Large intestine (tissue), 12 donors: ENCODE results near the gene ZNF687. TPM values are rescaled to one million over a fixed set of nuclear protein-coding genes. Genes with fewer than 3 reads are reported as not detected.

Experiments
- DNase-seq, 2 donors: peaks; one replicate each; pipeline versions ENCODE4 v3.0.0 to v3.0.0-alpha.2; 2013
- H3K27ac ChIP-seq: one replicate; pipeline ENCODE4 v1.5.1; 2013; ENCODE audit warnings: low read length
- H3K27me3 ChIP-seq: 2 replicates; pipeline ENCODE4 v1.6.1; 2013; ENCODE audit warnings: low read length; ENCODE audit not compliant: control insufficient read depth, insufficient read depth
- H3K36me3 ChIP-seq: 2 replicates; pipeline ENCODE4 v1.6.1; 2013; ENCODE audit warnings: low read length; ENCODE audit not compliant: control insufficient read depth, insufficient read depth
- H3K4me1 ChIP-seq: one replicate; pipeline ENCODE4 v1.6.1; 2013; ENCODE audit warnings: low read length; ENCODE audit not compliant: control insufficient read depth, insufficient read depth
- H3K4me3 ChIP-seq: one replicate; pipeline ENCODE4 v1.5.1; 2013; ENCODE audit warnings: low read length
- H3K9me3 ChIP-seq: one replicate; pipeline ENCODE4 v1.6.1; 2013; ENCODE audit warnings: mild to moderate bottlenecking, low read depth, low read length, moderate library complexity; ENCODE audit not compliant: control insufficient read depth
- WGBS: methylation state at CpG from one replicate; pipeline ENCODE4 v1.1.5; 2013; ENCODE audit warnings: low lambda C conversion rate; ENCODE audit not compliant: insufficient coverage; 5-methylcytosine and 5-hydroxymethylcytosine counted together
- long read RNA-seq, 11 donors: transcript quantifications; one replicate each; lab custom pipeline, GENCODE V29; 2026
- polyA plus RNA-seq: library from polyadenylated mRNA; unstranded; fragments of 120-200 nt; gene quantifications from one replicate; pipeline ENCODE4 v1.2.1, GENCODE V29; 2013

The ZNF687 gene, protein sequence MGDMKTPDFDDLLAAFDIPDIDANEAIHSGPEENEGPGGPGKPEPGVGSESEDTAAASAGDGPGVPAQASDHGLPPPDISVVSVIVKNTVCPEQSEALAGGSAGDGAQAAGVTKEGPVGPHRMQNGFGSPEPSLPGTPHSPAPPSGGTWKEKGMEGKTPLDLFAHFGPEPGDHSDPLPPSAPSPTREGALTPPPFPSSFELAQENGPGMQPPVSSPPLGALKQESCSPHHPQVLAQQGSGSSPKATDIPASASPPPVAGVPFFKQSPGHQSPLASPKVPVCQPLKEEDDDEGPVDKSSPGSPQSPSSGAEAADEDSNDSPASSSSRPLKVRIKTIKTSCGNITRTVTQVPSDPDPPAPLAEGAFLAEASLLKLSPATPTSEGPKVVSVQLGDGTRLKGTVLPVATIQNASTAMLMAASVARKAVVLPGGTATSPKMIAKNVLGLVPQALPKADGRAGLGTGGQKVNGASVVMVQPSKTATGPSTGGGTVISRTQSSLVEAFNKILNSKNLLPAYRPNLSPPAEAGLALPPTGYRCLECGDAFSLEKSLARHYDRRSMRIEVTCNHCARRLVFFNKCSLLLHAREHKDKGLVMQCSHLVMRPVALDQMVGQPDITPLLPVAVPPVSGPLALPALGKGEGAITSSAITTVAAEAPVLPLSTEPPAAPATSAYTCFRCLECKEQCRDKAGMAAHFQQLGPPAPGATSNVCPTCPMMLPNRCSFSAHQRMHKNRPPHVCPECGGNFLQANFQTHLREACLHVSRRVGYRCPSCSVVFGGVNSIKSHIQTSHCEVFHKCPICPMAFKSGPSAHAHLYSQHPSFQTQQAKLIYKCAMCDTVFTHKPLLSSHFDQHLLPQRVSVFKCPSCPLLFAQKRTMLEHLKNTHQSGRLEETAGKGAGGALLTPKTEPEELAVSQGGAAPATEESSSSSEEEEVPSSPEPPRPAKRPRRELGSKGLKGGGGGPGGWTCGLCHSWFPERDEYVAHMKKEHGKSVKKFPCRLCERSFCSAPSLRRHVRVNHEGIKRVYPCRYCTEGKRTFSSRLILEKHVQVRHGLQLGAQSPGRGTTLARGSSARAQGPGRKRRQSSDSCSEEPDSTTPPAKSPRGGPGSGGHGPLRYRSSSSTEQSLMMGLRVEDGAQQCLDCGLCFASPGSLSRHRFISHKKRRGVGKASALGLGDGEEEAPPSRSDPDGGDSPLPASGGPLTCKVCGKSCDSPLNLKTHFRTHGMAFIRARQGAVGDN
- polyA plus RNA-seq: 21.3 TPM
- long read RNA-seq, donor 1, full-length matches to known transcripts: 5 of 5 reads
- long read RNA-seq, donor 1, partial matches to known transcripts: 0 of 5 reads
- long read RNA-seq, donor 1, other reads (novel, unspliced or antisense): 0 of 5 reads
- long read RNA-seq, donor 2, transcript ZNF687-207 (3 exons, 840 nt): major isoform, 5 of 48 reads
- long read RNA-seq, donor 2, partial matches to known transcripts: 43 of 48 reads
- long read RNA-seq, donor 2, other reads (novel, unspliced or antisense): 0 of 48 reads
- long read RNA-seq, donor 3: 0 reads
- long read RNA-seq, donor 4, partial matches to known transcripts: 0 of 3 reads
- long read RNA-seq, donor 4, other reads (novel, unspliced or antisense): 0 of 3 reads
- long read RNA-seq, donor 5, partial matches to known transcripts: 13 of 15 reads
- long read RNA-seq, donor 5, other reads (novel, unspliced or antisense): 0 of 15 reads
- long read RNA-seq, donor 6, partial matches to known transcripts: 19 of 24 reads
- long read RNA-seq, donor 6, other reads (novel, unspliced or antisense): 0 of 24 reads
- long read RNA-seq, donor 7, full-length matches to known transcripts: 1 of 13 reads
- long read RNA-seq, donor 7, partial matches to known transcripts: 12 of 13 reads
- long read RNA-seq, donor 7, other reads (novel, unspliced or antisense): 0 of 13 reads
- long read RNA-seq, donor 8, partial matches to known transcripts: 24 of 27 reads
- long read RNA-seq, donor 8, other reads (novel, unspliced or antisense): 0 of 27 reads
- long read RNA-seq, donor 9, transcript ZNF687-207 (3 exons, 840 nt): major isoform, 5 of 6 reads
- long read RNA-seq, donor 9, partial matches to known transcripts: 0 of 6 reads
- long read RNA-seq, donor 9, other reads (novel, unspliced or antisense): 0 of 6 reads
- long read RNA-seq, donor 10, full-length matches to known transcripts: 7 of 7 reads
- long read RNA-seq, donor 10, partial matches to known transcripts: 0 of 7 reads
- long read RNA-seq, donor 10, other reads (novel, unspliced or antisense): 0 of 7 reads
- long read RNA-seq, donor 11, partial matches to known transcripts: 19 of 20 reads
- long read RNA-seq, donor 11, other reads (novel, unspliced or antisense): 0 of 20 reads

DNA sequence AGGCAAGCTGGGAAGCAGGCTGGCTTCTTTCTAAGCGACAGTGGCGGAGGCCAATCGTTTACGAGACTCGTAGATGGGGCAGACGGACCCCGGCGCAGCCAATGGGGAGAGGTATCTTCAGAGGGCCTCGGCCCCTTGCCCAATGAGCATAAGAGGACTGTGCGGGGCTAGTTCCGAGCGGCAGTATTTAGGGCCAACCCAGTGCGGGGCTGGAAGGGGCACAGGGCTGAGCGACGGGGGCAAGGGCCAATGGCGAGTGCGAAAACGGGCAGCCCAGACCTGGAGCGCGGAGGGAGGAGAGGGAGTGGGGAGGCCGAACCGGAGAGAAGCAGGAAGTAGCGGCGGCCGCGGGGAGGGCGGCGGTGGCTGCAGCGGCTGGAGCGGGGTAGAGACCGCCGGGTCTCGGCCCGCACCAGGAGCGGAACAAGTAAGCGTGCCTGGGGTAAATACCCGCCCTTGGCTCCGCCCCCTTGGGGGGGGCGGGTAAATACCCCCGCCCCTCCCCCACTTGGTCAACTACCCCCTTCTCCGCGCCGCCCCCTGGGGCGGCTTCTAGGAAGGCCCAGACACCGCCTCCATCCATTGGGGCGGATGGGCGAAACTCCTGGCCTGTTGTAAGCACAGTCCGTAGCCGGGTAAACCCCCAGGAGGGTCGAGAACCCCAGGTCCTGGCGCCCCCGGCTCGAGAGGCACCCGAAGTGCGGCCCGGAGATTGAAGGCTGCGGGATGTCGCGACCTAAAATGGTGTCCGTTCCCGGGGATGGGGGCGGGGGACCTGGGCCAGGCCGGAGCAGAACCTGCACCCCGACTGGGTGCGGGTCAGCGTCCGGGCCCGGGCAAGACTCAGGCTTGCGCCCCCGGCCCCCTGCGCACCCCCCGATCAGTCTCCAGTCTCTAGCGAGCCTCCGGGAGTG, at the start of gene ZNF687:
ZNF687 (plus strand) TSS at position 331 of the 914 bp plus-strand sequence. CDS start 3,993 bp downstream, outside the sequence.
- Histone ChIP-seq H3K4me1 (peaks cover 10% of the 10 kb centered on the region), H3K27ac (peak within 1 kb of the TSS; percentile 95), H3K36me3 (peaks cover 22% of the 10 kb centered on the region), H3K9me3 (no peaks in the 10 kb centered on the region), H3K4me3 (peak within 1 kb of the TSS; percentile 76), H3K27me3 (no peaks in the 10 kb centered on the region)
- peak; percentile 100 for DNase-seq
- WGBS: no CpG with 5 or more reads among the region's 74 CpGs

GRCh38 chr1:151235235-151235634, 46.9 kb upstream of the ZNF687 start:
- Histone ChIP-seq H3K4me3 (no peak overlapping the region), H3K27me3 (no peaks in the 10 kb centered on the region), H3K36me3 (peaks cover 92% of the 10 kb centered on the region), H3K27ac (no peak overlapping the region), H3K9me3 (no peaks in the 10 kb centered on the region), H3K4me1 (no peaks in the 10 kb centered on the region)
- peak in 1 of 2 donors; percentile 12 for DNase-seq
- no CpG with 5 or more reads among the region's 6 CpGs for WGBS

GRCh38 chr1:151237678-151238466, 44.2 kb upstream of the ZNF687 start:
- no peaks in the 10 kb centered on the region for H3K9me3 ChIP-seq
- H3K4me1 ChIP-seq: peaks cover 3% of the 10 kb centered on the region
- no peak overlapping the region for H3K4me3 ChIP-seq
- H3K27me3 ChIP-seq: no peaks in the 10 kb centered on the region
- no peak overlapping the region for H3K27ac ChIP-seq
- peaks cover 91% of the 10 kb centered on the region for H3K36me3 ChIP-seq
- 100% methylated on average over 1 of the region's 4 CpGs for WGBS
- DNase-seq: no peak

DNA sequence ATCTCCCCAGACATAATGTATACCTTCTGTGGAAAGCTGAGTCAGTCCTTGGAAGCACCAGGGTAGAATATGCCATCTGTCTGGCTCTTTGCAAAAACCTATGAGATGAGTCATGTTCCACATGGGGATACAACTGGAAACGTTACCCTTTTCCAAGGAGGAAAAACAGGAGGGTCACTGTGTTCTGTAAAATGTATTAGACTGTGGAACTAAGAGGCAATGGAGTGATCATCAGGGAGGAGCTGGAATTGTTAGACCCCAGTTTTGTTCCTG, 43.7 kb upstream of the ZNF687 start:
- Histone ChIP-seq H3K27me3 (no peaks in the 10 kb centered on the region), H3K4me1 (peaks cover 3% of the 10 kb centered on the region), H3K36me3 (peaks cover 93% of the 10 kb centered on the region), H3K27ac (no peak overlapping the region), H3K9me3 (no peaks in the 10 kb centered on the region), H3K4me3 (no peak overlapping the region)
- DNase-seq: no peak
- WGBS: no CpG with 5 or more reads among the region's 1 CpG

- Histone ChIP-seq H3K4me1 (peaks cover 3% of the 10 kb centered on the region), H3K4me3 (no peak overlapping the region), H3K27ac (no peak overlapping the region), H3K27me3 (no peaks in the 10 kb centered on the region), H3K9me3 (no peaks in the 10 kb centered on the region), H3K36me3 (peaks cover 87% of the 10 kb centered on the region)
- no peak for DNase-seq
- WGBS: 71% methylated on average over 1 of the region's 2 CpGs
Observed at GRCh38 chr1:151242442-151242841, 39.7 kb upstream of the ZNF687 start.

DNA sequence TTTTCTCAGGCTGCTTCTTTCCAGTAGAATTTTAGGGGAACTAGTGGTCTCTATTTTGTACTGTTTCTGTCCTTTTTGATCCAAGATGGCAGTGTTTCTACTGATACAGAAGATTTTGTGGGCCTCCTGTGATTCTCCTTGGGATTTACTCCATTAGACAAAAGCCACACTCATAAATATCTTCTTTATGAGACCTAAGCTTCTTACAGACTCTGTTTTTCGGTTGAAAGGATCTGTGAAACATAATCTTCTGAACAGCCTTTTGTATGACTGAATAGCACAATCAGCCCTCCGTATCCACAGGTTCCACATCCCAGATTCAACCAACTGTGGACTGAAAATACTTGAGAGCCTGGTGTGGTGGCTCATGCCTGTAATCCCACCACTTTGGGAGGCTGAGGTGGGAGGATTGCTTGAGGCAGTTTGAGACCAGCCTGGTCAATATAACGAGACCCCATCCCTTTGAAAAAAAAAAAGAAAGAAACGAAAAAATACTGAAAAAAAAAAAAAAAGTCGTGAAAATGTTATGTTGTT, 38.3 kb upstream of the ZNF687 start:
- H3K36me3 ChIP-seq: peaks cover 86% of the 10 kb centered on the region
- DNase-seq: no peak
- no peak overlapping the region for H3K27ac ChIP-seq
- H3K9me3 ChIP-seq: no peaks in the 10 kb centered on the region
- 76% methylated on average over 4 of the region's 5 CpGs for WGBS
- peaks cover 3% of the 10 kb centered on the region for H3K4me1 ChIP-seq
- no peaks in the 10 kb centered on the region for H3K27me3 ChIP-seq
- no peak overlapping the region for H3K4me3 ChIP-seq

GRCh38 chr1:151246786-151247185, 35.3 kb upstream of the ZNF687 start:
- H3K27ac ChIP-seq: no peak overlapping the region
- no peaks in the 10 kb centered on the region for H3K27me3 ChIP-seq
- H3K4me3 ChIP-seq: no peak overlapping the region
- H3K4me1 ChIP-seq: peaks cover 3% of the 10 kb centered on the region
- no peaks in the 10 kb centered on the region for H3K9me3 ChIP-seq
- peaks cover 71% of the 10 kb centered on the region for H3K36me3 ChIP-seq
- DNase-seq: no peak
- no CpG with 5 or more reads among the region's 2 CpGs for WGBS
